OCI-LY1 (cell line): Measurements from ENCODE around the gene CD83.

Experiments used
- H2AFZ ChIP-seq: fragments of 200-600 bp; sonication (generic), shearing (Covaris generic); 2 replicates; pipeline ENCODE4 v1.6.0; 2014; ENCODE audit warnings: antibody characterized with exemption, mild to moderate bottlenecking, low read length
- H3F3A ChIP-seq: fragments of 200-600 bp; sonication (generic), shearing (Covaris generic); 2 replicates; pipeline ENCODE4 v1.6.0; 2014; ENCODE audit warnings: mild to moderate bottlenecking, antibody characterized with exemption, low read length, moderate library complexity; ENCODE audit not compliant: insufficient read depth
- H3K27ac ChIP-seq: fragments of 200-600 bp; sonication (generic); 2 replicates; pipeline ENCODE4 v1.5.1; 2014; ENCODE audit warnings: low read length, mixed run types, mild to moderate bottlenecking, low read depth; ENCODE audit not compliant: poor library complexity, severe bottlenecking
- H3K27me3 ChIP-seq: fragments of 200-600 bp; sonication (generic); 2 replicates; pipeline ENCODE4 v1.6.0; 2014; ENCODE audit warnings: antibody characterized with exemption, mild to moderate bottlenecking, low read length, moderate library complexity; ENCODE audit not compliant: insufficient read depth
- H3K36me3 ChIP-seq: fragments of 200-600 bp; sonication (generic); 2 replicates; pipeline ENCODE4 v1.6.1; 2014; ENCODE audit warnings: mild to moderate bottlenecking, antibody characterized with exemption, low read length, moderate library complexity, mixed read lengths; ENCODE audit not compliant: insufficient read depth
- H3K4me1 ChIP-seq: fragments of 200-600 bp; sonication (generic); 2 replicates; pipeline ENCODE4 v1.5.1; 2014; ENCODE audit warnings: mild to moderate bottlenecking, low read length, moderate library complexity; ENCODE audit not compliant: insufficient read depth, severe bottlenecking
- H3K4me2 ChIP-seq: fragments of 200-600 bp; sonication (generic), shearing (Covaris generic); 2 replicates; pipeline ENCODE4 v1.6.1; 2014; ENCODE audit warnings: low read length
- H3K4me3 ChIP-seq: fragments of 200-600 bp; sonication (generic); 2 replicates; pipeline ENCODE4 v1.5.1; 2014; ENCODE audit warnings: low read length, low read depth, mild to moderate bottlenecking, mixed read lengths; ENCODE audit not compliant: poor library complexity, severe bottlenecking
- H3K79me2 ChIP-seq: fragments of 200-600 bp; shearing (Covaris generic); 2 replicates; pipeline ENCODE4 v1.6.1; 2016; ENCODE audit warnings: mixed run types, low read length, mixed read lengths; ENCODE audit not compliant: insufficient read depth
- H3K9ac ChIP-seq: fragments of 200-600 bp; sonication (generic), shearing (Covaris generic); 2 replicates; pipeline ENCODE4 v1.6.1; 2014; ENCODE audit warnings: mild to moderate bottlenecking, low read length, mixed read lengths
- H3K9me2 ChIP-seq: fragments of 200-600 bp; sonication (generic), shearing (Covaris generic); 2 replicates; pipeline ENCODE4 v1.6.1; 2014; ENCODE audit warnings: low read depth, mild to moderate bottlenecking, low read length, mixed read lengths
- H3K9me3 ChIP-seq: fragments of 200-600 bp; shearing (Covaris generic); 2 replicates; pipeline ENCODE4 v1.6.1; 2014; ENCODE audit warnings: low read length, mixed read lengths
- H4K20me1 ChIP-seq: fragments of 200-600 bp; sonication (generic), shearing (Covaris generic); 2 replicates; pipeline ENCODE4 v1.6.0; 2016; ENCODE audit warnings: mild to moderate bottlenecking, low read length; ENCODE audit not compliant: insufficient read depth
- CTCF ChIP-seq: fragments of 200-600 bp; sonication (generic), shearing (Covaris generic); IDR thresholded peaks from 2 replicates; pipeline ENCODE4 v1.5.1; 2017; ENCODE audit warnings: mild to moderate bottlenecking, antibody characterized with exemption, low read length, moderate library complexity, mixed read lengths
- EZH2 ChIP-seq: fragments of 200-600 bp; sonication (generic), shearing (Covaris generic); IDR thresholded peaks from 2 replicates; pipeline ENCODE4 v1.8.0; 2017; ENCODE audit warnings: borderline replicate concordance, mixed run types, mild to moderate bottlenecking, antibody characterized with exemption, low read length, moderate library complexity, mixed read lengths

The CD83 gene

DNA sequence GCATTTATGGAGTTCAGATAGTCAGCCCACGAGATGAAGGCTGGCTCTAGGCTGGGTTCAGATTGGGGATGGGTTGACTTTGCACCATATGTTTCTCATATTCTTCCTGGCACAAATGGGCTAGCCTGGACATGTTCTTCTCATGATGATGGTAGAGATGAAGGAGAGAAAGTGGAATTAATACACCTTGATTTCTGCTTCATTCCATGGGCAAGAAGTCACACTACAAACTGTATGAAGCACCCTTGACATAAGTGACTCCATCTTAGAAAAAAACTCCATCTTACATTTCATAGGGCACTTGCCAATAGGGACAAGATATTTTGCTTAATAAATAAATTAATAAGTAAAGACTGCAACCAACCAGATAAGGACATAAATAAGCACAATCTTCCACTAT is 12.0 kb upstream of the CD83 start:
- Histone ChIP-seq H3K4me2 (no peak overlapping the region), H4K20me1 (no peaks in the 10 kb centered on the region), H3F3A (no peaks in the 10 kb centered on the region), H3K9me2 (no peaks in the 10 kb centered on the region), H3K9ac (no peak overlapping the region), H2AFZ (no peak overlapping the region), H3K4me1 (peaks cover 25% of the 10 kb centered on the region), H3K36me3 (no peaks in the 10 kb centered on the region; the same call in 1 of the 2 replicates), H3K4me3 (no peak overlapping the region), H3K27me3 (no peaks in the 10 kb centered on the region; the same call in 1 of the 2 replicates), H3K79me2 (no peaks in the 10 kb centered on the region), H3K9me3 (peaks cover 7% of the 10 kb centered on the region; the same call in 1 of the 2 replicates), H3K27ac (no peak overlapping the region)
- no peak for TF ChIP-seq CTCF
- TF ChIP-seq EZH2: no peak

DNA sequence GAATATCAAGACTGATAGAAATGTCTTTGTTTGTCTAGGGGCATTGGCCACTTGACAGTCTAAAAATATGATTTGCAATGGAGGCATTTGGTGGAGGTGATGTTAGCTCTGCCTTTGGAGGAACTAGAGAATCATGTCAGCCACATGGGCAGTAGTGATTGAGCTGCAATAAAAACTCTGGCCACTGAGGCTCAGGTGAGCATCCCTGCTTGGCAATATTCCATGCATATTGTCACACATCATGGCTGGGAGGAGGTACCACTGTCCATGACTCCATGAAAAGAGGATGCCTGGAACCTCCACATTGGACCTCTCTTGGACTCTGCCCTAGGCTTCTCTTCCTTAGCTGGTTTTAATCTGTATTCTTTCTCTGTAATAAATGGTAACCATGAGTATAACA is 10.6 kb upstream of the CD83 start:
- Histone ChIP-seq H4K20me1 (no peaks in the 10 kb centered on the region), H3K4me1 (peaks cover 25% of the 10 kb centered on the region), H3K4me2 (no peak overlapping the region), H3K9ac (no peak overlapping the region), H3K9me2 (no peaks in the 10 kb centered on the region), H3K36me3 (no peaks in the 10 kb centered on the region; the same call in 1 of the 2 replicates), H3K27ac (no peak overlapping the region), H2AFZ (no peak overlapping the region), H3K27me3 (no peaks in the 10 kb centered on the region; the same call in 1 of the 2 replicates), H3K79me2 (no peaks in the 10 kb centered on the region), H3K4me3 (no peak overlapping the region), H3F3A (no peaks in the 10 kb centered on the region), H3K9me3 (peaks cover 7% of the 10 kb centered on the region; the same call in 1 of the 2 replicates)
- TF ChIP-seq CTCF (no peak), EZH2 (no peak)

GRCh38 chr6:14107711-14108494 is 9.7 kb upstream of the CD83 start:
- Histone ChIP-seq H3K9me3 (peaks cover 7% of the 10 kb centered on the region; the same call in 1 of the 2 replicates), H3K4me2 (no peak overlapping the region), H3F3A (no peaks in the 10 kb centered on the region), H3K4me1 (peaks cover 25% of the 10 kb centered on the region), H3K9me2 (no peaks in the 10 kb centered on the region), H2AFZ (no peak overlapping the region), H3K27ac (peak overlapping the region; percentile 57), H3K27me3 (no peaks in the 10 kb centered on the region; the same call in 1 of the 2 replicates), H3K79me2 (no peaks in the 10 kb centered on the region), H3K36me3 (no peaks in the 10 kb centered on the region; the same call in 1 of the 2 replicates), H3K9ac (no peak overlapping the region; the same call in 1 of the 2 replicates), H3K4me3 (no peak overlapping the region), H4K20me1 (no peaks in the 10 kb centered on the region)
- TF ChIP-seq EZH2 (no peak), CTCF (no peak)
